ENCODE measurements around the gene SALL4. TPM values are rescaled to one million over a fixed set of nuclear protein-coding genes. Genes with fewer than 3 reads are reported as not detected.

SALL4 gene
- polyA plus RNA-seq (2013, experiment 1 of 2) = 44.4 TPM
- 39.6 TPM for polyA plus RNA-seq (2013, experiment 2 of 2)

DNA sequence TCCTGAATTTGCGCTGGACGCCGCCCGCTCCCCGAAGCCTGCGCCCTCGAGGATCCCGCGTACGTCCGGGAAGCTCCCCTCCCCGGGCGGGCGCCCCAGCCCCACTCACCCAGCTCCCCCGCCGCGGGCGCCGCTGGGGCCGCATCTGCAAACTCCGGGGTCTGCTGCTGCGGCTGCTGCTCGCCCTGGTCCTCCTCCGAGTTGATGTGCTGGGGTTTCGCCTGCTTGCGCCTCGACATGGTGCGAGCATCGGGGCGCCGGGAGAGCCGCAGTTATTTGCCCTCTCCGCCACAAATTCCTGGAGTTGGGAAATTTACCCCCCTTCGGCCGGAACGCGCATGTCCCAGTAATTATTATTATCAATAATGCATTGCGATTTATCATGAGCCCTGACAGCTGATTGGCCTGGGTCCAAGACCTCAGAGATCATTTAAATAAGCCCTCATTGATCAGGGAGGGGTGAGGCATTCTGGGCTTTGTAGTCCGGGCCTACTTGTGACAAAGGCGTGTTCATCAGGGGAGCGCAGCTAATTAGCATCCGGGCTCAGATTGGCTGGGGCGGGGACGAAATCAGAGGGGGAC, at the start of gene SALL4:
SALL4 (minus strand) TSS at position 352 of the 582 bp plus-strand sequence; CDS start at position 239, 113 bp downstream.
- peaks cover 9% of the 10 kb centered on the region for H3K4me1 ChIP-seq (ENCODE audit: control insufficient read depth, insufficient read depth, low read length, poor library complexity, severe bottlenecking)
- peak within 1 kb of the TSS; percentile 99 for H3K4me3 ChIP-seq (ENCODE audit: extremely low read depth, insufficient read depth, low read length, poor library complexity, severe bottlenecking)
- 0 to 1% methylated on average over 17 to 33 of the region's 44 CpGs for whole genome bisulfite sequencing, 2 experiments (ENCODE audit: insufficient coverage in 2 of 2)
- H3K9me3 ChIP-seq (ENCODE audit: control insufficient read depth, low read length) = no peaks in the 10 kb centered on the region
- H3K27ac ChIP-seq (ENCODE audit: low read depth, low read length, severe bottlenecking) = peak within 1 kb of the TSS; percentile 86
- H3K36me3 ChIP-seq (ENCODE audit: control insufficient read depth, insufficient read depth, low read length) = no peaks in the 10 kb centered on the region

DNA sequence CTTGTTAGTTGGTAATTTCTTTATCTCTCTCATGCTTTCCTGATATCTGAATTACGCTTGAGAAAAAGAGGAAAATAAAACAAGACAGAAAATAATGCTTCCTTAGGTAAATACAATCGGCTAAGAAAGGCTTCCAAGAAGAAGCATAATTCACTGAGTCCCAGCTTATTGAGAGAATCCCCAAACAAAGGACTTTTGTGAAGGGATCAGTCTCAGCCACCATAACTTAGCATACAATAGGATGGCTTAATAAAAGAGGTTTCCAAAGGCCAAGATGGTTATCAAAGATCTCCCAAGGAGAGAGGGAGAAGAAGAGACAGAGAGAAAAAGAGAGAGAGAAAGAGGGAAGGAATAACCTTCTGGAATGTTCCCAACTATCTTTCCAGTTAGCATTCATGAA, 46.0 kb upstream of the SALL4 start:
- WGBS, 2 experiments (ENCODE audit: insufficient coverage in 2 of 2) = 75 to 100% methylated on average over 1 of the region's 2 CpGs
- Histone ChIP-seq H3K4me1 (ENCODE audit: control insufficient read depth, insufficient read depth, low read length, poor library complexity, severe bottlenecking) (no peaks in the 10 kb centered on the region), H3K4me3 (ENCODE audit: extremely low read depth, insufficient read depth, low read length, poor library complexity, severe bottlenecking) (no peak overlapping the region), H3K9me3 (ENCODE audit: control insufficient read depth, low read length) (no peaks in the 10 kb centered on the region), H3K36me3 (ENCODE audit: control insufficient read depth, insufficient read depth, low read length) (no peaks in the 10 kb centered on the region), H3K27ac (ENCODE audit: low read depth, low read length, severe bottlenecking) (no peak overlapping the region)

DNA sequence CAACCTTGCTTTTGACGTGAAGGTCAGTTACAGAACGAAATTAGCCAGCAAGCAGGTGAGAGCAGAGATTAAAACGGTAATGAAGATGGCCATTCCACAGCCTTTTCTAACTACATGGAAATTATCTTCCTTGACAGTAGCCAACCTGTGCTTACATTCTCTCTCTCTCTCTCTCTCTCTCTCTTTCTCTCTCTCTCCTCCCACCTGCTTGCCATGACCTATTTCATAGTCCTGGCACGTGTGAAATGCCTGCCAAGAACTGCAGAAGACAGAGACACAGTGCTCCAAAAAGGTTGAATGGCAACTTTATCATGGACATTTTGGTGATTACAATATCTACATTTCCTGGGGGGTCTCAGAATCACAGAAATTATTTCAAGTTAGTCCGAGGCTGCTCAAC, 38.5 kb upstream of the SALL4 start:
- H3K27ac ChIP-seq (ENCODE audit: low read depth, low read length, severe bottlenecking) = no peak overlapping the region
- H3K4me3 ChIP-seq (ENCODE audit: extremely low read depth, insufficient read depth, low read length, poor library complexity, severe bottlenecking) = no peak overlapping the region
- no peaks in the 10 kb centered on the region for H3K36me3 ChIP-seq (ENCODE audit: control insufficient read depth, insufficient read depth, low read length)
- no peaks in the 10 kb centered on the region for H3K4me1 ChIP-seq (ENCODE audit: control insufficient read depth, insufficient read depth, low read length, poor library complexity, severe bottlenecking)
- 91 to 100% methylated on average over 3 to 4 of the region's 5 CpGs for WGBS, 2 experiments (ENCODE audit: insufficient coverage in 2 of 2)
- no peaks in the 10 kb centered on the region for H3K9me3 ChIP-seq (ENCODE audit: control insufficient read depth, low read length)

DNA sequence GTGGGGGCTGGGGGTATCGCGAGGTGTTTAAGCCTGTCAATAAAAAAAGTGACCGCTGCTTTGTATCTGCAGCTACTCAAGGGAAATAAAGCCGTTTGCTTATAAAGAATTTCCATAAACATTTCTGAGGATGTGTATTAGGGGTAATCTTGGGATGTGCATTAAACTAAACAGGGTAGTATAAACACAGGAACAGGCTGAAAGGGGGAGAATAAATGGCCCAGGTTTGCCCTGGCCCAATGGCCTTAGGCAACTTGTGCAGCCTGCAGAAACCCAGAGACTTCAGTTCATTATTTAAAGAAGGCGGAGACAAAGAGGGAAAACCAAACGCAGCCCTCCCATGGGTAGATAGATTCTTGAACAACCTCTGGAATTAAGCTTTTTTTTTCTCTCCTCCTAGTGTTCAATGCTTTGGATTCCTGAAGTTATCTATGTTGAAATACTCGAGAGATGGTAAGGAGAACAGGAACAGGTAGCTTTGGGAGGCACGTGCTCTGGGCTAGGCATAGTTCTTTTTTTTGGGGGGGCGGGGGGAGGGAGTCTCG, 35.6 kb upstream of the SALL4 start:
- 73 to 75% methylated on average over 2 to 6 of the region's 10 CpGs for WGBS, 2 experiments (ENCODE audit: insufficient coverage in 2 of 2)
- no peak overlapping the region for H3K27ac ChIP-seq (ENCODE audit: low read depth, low read length, severe bottlenecking)

DNA sequence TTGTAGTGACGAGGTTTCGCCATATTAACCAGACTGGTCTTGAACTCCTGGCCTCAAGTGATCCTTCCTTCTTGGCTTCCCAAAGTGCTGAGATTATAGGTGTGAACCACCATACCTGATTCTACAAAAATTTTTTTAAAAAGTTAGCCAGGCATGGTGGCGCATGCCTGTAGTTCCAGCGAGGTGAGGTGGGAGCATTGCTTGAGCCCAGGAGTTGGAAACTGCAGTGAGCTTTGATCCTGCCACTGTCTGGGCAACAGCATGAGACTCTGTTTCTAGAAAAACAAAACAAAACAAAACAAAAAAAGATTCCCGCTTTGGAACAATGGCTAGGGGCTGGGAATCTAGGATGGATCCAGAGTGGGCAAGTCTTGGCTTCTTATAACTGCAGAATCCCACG, 35.1 kb upstream of the SALL4 start:
- no peaks in the 10 kb centered on the region for H3K4me1 ChIP-seq (ENCODE audit: control insufficient read depth, insufficient read depth, low read length, poor library complexity, severe bottlenecking)
- H3K27ac ChIP-seq (ENCODE audit: low read depth, low read length, severe bottlenecking) = no peak overlapping the region
- no peaks in the 10 kb centered on the region for H3K36me3 ChIP-seq (ENCODE audit: control insufficient read depth, insufficient read depth, low read length)
- no peaks in the 10 kb centered on the region for H3K9me3 ChIP-seq (ENCODE audit: control insufficient read depth, low read length)
- no peak overlapping the region for H3K4me3 ChIP-seq (ENCODE audit: extremely low read depth, insufficient read depth, low read length, poor library complexity, severe bottlenecking)
- WGBS, 2 experiments (ENCODE audit: insufficient coverage in 2 of 2) = 81 to 92% methylated on average over 3 to 5 of the region's 6 CpGs

More for the DNA sequence above, 35.6 kb upstream of the SALL4 start:
- Histone ChIP-seq H3K9me3 (ENCODE audit: control insufficient read depth, low read length) (no peaks in the 10 kb centered on the region), H3K36me3 (ENCODE audit: control insufficient read depth, insufficient read depth, low read length) (no peaks in the 10 kb centered on the region), H3K4me1 (ENCODE audit: control insufficient read depth, insufficient read depth, low read length, poor library complexity, severe bottlenecking) (no peaks in the 10 kb centered on the region), H3K4me3 (ENCODE audit: extremely low read depth, insufficient read depth, low read length, poor library complexity, severe bottlenecking) (no peak overlapping the region)

DNA sequence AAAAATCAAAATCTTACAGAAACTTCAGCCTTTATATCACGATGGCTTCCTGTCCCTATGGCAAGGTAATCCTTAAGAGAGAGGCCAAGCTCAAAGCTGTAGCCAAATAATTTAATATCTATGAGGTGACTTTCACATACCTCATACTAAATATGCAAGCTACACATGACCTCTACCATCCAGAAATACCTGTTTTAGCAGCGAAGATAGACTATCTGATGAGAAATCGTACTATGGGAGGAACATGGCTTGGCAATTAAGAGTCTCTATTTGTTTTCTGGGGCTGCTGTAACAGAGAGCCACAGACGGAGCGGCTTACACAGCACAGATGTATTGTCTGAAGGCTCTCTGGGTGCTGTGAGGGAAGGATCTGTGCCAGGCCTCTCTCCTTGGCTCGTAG, 31.0 kb upstream of the SALL4 start:
- H3K4me3 ChIP-seq (ENCODE audit: extremely low read depth, insufficient read depth, low read length, poor library complexity, severe bottlenecking) = no peak overlapping the region
- H3K4me1 ChIP-seq (ENCODE audit: control insufficient read depth, insufficient read depth, low read length, poor library complexity, severe bottlenecking) = no peaks in the 10 kb centered on the region
- H3K9me3 ChIP-seq (ENCODE audit: control insufficient read depth, low read length) = no peaks in the 10 kb centered on the region
- H3K36me3 ChIP-seq (ENCODE audit: control insufficient read depth, insufficient read depth, low read length) = no peaks in the 10 kb centered on the region
- H3K27ac ChIP-seq (ENCODE audit: low read depth, low read length, severe bottlenecking) = no peak overlapping the region
- WGBS, 2 experiments (ENCODE audit: insufficient coverage in 2 of 2) = 93 to 98% methylated on average over 4 to 6 of the region's 6 CpGs

DNA sequence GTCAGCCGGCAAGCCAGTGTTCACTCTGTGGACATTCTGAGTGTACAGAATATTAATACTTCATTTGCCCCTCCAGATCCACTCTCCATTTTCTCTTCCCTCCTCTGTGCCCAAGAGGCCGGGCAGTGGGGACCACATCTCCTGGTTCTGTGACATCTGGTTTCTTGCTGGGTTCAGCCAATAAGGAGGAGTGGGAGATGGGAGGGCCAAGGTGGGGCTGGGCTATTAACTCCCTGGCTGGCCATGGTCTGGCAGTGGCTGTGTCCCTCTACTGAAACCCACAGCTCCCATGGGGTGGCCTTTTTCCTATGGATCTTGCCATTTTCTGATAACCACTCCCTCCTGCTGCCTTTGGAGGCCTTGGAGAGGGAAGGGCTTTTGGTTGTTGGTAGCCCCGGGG, 30.0 kb upstream of the SALL4 start:
- H3K36me3 ChIP-seq (ENCODE audit: control insufficient read depth, insufficient read depth, low read length) = no peaks in the 10 kb centered on the region
- WGBS, 2 experiments (ENCODE audit: insufficient coverage in 2 of 2) = no CpG with 5 or more reads among the region's 3 CpGs
- H3K4me3 ChIP-seq (ENCODE audit: extremely low read depth, insufficient read depth, low read length, poor library complexity, severe bottlenecking) = no peak overlapping the region
- H3K4me1 ChIP-seq (ENCODE audit: control insufficient read depth, insufficient read depth, low read length, poor library complexity, severe bottlenecking) = no peaks in the 10 kb centered on the region
- no peak overlapping the region for H3K27ac ChIP-seq (ENCODE audit: low read depth, low read length, severe bottlenecking)
- no peaks in the 10 kb centered on the region for H3K9me3 ChIP-seq (ENCODE audit: control insufficient read depth, low read length)

DNA sequence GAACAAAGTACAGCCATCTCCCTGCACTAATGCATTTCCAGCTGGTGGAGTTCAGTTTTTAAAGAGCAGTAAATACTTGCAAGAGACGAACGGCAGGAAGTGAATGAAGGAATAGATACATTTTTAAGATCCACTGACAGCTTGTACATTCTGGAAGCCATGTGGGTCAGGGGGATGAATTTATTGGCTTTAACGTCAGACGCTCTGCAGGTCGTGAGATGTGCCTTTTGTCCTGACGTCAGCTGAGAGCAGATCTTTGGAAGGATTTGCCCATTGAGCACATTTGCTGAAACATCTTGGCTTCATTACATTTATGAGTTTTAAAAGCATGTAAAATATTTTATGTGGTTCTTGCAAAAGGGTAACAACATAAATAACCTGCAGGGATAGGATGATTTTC, 29.5 kb upstream of the SALL4 start:
- Histone ChIP-seq H3K36me3 (ENCODE audit: control insufficient read depth, insufficient read depth, low read length) (no peaks in the 10 kb centered on the region), H3K4me1 (ENCODE audit: control insufficient read depth, insufficient read depth, low read length, poor library complexity, severe bottlenecking) (no peaks in the 10 kb centered on the region), H3K9me3 (ENCODE audit: control insufficient read depth, low read length) (no peaks in the 10 kb centered on the region), H3K27ac (ENCODE audit: low read depth, low read length, severe bottlenecking) (no peak overlapping the region), H3K4me3 (ENCODE audit: extremely low read depth, insufficient read depth, low read length, poor library complexity, severe bottlenecking) (no peak overlapping the region)
- 94% methylated on average over 5 to 6 of the region's 6 CpGs for WGBS, 2 experiments (ENCODE audit: insufficient coverage in 2 of 2)

DNA sequence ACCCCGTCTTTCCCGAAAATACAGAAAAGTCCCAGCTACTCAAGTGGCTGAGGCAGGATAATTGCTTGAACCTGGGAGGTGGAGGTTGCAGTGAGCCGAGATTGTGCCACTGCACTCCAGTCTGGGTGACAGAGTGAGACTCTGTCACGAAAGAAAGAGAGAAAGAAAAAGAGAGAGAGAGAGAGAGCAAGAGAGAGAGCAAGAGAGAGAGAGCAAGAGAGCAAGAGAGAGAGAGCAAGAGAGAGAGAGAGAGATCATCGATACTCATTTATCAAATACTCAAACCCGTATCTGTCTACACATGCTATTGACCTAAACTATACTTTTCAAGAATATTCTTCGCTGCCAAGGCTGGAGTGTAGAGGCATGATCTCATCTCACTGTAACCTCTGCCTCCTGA, 28.2 kb upstream of the SALL4 start:
- no peaks in the 10 kb centered on the region for H3K9me3 ChIP-seq (ENCODE audit: control insufficient read depth, low read length)
- H3K4me3 ChIP-seq (ENCODE audit: extremely low read depth, insufficient read depth, low read length, poor library complexity, severe bottlenecking) = no peak overlapping the region
- H3K27ac ChIP-seq (ENCODE audit: low read depth, low read length, severe bottlenecking) = no peak overlapping the region
- H3K4me1 ChIP-seq (ENCODE audit: control insufficient read depth, insufficient read depth, low read length, poor library complexity, severe bottlenecking) = no peaks in the 10 kb centered on the region
- H3K36me3 ChIP-seq (ENCODE audit: control insufficient read depth, insufficient read depth, low read length) = no peaks in the 10 kb centered on the region
- WGBS, 2 experiments (ENCODE audit: insufficient coverage in 2 of 2) = 87 to 89% methylated on average over 4 to 5 of the region's 7 CpGs

DNA sequence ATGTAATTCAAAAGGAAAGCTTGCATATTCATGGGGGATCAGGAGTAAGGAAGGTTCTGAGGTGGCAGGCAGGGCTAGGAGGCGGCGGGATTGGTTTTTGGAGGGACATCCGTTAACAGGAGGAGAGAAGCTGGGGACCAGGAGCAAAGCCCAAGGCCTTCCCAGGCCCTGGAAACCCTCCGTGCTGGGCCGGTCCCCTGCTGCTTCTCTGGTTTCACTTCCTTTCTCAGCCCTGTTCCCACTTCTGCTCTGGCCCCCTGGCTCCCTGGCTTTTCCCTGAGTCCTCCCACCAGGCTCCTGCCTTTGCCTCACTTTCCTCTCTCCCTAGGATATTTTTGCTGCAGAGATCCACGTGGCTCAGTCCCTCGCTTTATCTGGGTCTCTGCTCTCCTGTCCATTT, 26.4 kb upstream of the SALL4 start:
- Histone ChIP-seq H3K4me1 (ENCODE audit: control insufficient read depth, insufficient read depth, low read length, poor library complexity, severe bottlenecking) (no peaks in the 10 kb centered on the region), H3K4me3 (ENCODE audit: extremely low read depth, insufficient read depth, low read length, poor library complexity, severe bottlenecking) (no peak overlapping the region), H3K27ac (ENCODE audit: low read depth, low read length, severe bottlenecking) (no peak overlapping the region), H3K9me3 (ENCODE audit: control insufficient read depth, low read length) (no peaks in the 10 kb centered on the region), H3K36me3 (ENCODE audit: control insufficient read depth, insufficient read depth, low read length) (no peaks in the 10 kb centered on the region)
- 41 to 43% methylated on average over 7 of the region's 7 CpGs for WGBS, 2 experiments (ENCODE audit: insufficient coverage in 2 of 2)

DNA sequence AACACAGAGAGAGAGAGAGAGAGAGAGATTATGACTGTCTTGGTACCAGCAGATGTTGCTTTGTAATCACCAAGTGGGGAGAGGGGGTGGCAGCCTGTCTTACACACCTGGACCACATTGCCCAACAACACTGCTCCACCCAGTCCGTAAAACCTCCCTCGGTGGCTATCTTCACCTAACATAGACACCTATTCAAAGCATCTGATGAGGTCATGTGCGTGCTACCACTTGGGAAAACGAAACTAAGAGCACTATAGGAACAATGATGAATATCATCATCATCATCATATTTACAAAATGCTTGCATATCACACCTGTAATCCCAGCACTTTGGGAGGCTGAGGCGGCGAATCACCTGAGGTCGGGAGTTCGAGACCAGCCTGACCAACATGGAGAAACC, 24.1 kb upstream of the SALL4 start:
- Histone ChIP-seq H3K27ac (ENCODE audit: low read depth, low read length, severe bottlenecking) (no peak overlapping the region), H3K4me3 (ENCODE audit: extremely low read depth, insufficient read depth, low read length, poor library complexity, severe bottlenecking) (no peak overlapping the region), H3K4me1 (ENCODE audit: control insufficient read depth, insufficient read depth, low read length, poor library complexity, severe bottlenecking) (no peaks in the 10 kb centered on the region), H3K36me3 (ENCODE audit: control insufficient read depth, insufficient read depth, low read length) (no peaks in the 10 kb centered on the region), H3K9me3 (ENCODE audit: control insufficient read depth, low read length) (no peaks in the 10 kb centered on the region)
- 89 to 92% methylated on average over 7 of the region's 8 CpGs for WGBS, 2 experiments (ENCODE audit: insufficient coverage in 2 of 2)
